Fibroblast of skin of right biceps (primary cell): ENCODE results near the gene MSLN.

Experiments
- DNase-seq: peaks from one replicate; pipeline ENCODE4 v3.0.0-alpha.2; 2013

MSLN gene

DNA sequence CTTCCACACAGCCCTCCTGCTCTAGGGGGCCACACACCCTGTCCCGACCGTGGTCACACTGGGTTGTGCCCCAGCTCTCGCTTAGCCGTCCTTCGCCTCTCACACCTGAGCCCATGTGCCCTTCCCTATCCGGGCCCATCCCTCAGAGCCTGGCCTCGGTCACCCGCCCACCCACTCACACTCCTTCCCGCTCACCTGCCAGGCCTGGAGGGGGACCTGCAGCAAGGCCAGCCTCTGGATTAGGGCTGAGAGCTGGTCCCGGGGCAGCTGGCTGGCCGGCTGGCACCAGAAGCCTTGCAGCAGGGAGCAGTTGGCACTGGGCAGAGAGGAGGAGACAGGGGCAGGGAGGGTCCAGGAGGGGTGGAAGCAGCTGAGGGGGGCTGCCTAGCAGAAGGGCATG lies 17.9 kb downstream of the MSLN start:
- no peak for DNase-seq

DNA sequence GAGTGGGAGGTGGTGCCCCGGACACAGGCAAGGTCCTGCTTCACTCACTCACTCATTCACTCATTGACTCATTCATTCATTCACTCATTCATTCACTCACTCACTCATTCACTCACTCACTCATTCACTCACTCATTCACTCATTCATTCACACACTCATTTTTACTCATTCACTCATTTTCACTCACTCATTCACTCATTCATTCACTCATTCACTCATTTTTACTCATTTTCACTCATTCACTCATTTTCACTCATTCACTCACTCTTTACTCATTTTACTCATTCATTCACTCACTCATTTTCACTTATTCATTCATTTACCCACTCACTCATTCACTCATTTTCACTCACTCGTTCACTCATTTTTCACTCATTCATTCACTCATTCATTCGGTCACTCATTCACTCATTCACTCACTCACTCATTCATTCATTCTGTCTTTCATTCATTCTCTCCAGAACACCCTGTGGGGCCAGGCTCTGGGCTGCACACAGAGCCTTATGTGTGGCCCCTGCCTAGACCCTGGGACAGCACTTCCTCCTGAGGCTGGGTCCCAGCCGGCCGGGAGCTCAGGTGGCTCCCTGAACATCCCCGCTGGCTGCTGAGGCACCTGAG lies 18.5 kb downstream of the MSLN start:
- no peak for DNase-seq

DNA sequence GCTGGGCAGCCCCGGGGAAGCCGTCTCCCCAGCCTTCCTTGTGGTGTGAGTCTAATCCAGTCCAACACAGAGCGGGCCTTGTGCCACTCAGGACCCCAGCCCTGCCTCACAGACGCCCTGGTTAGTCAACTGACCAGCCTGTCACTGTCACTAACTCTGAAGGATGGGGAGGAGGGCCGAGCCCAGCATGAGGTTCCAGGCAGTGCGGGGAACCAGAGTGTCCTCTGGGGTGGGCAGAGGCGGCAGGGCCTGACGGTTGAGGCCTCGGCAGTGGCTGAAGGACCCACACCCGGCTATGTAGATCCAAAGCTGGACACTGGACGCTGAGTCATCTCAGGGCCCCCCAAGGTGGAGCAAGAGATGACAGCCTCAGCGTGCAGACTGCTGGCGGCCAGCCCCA lies 19.0 kb downstream of the MSLN start:
- DNase-seq: no peak

DNA sequence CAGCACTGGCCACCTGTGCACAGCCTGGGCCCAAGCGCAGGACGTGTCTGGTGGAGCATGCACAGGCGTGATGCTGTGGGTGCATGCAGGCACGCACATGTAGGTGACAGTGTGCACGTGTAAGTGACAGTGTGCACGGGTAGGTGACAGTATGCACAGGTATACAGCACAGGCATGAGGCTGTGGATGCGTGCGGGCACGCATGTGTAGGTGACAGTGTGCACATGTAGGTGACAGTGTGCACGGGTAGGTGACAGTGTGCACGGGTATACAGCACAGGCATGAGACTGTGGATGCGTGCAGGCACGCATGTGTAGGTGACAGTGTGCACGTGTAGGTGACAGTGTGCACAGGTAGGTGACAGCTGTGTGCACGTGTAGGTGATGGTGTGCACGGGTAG lies 19.8 kb downstream of the MSLN start:
- DNase-seq: no peak

DNA sequence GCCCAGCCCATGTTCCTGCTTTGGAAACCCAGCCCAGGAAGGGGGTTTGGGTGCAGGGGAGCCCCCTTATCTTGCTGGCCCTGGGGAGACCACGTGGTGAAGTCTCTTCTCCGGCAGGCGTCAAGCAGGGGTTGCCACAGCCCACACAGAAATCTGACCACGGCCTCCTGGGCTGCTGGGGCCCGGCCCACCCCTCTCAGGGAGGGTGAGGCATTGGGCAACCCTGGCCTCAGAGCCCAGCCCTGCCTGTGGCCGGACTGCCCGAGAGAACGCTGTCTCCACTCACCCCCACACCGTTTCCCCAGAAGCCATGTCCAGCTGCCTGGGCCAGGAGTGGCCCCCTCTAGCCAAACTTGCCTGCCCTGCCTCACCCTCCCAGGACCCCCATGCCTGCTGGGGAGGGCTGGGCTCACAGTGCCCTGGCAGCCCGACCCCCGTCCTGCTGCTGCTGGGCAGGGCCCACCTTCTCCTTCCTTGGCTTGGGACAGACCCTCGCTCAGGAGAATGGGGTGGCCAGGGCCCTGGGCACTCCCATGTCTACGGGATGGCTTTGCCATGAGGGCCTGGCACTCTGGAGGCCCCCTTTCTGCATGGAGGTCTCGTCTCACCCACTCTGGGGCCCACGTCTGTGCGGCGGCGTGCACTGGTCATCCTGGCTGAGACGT lies 20.9 kb downstream of the MSLN start:
- DNase-seq: no peak

DNA sequence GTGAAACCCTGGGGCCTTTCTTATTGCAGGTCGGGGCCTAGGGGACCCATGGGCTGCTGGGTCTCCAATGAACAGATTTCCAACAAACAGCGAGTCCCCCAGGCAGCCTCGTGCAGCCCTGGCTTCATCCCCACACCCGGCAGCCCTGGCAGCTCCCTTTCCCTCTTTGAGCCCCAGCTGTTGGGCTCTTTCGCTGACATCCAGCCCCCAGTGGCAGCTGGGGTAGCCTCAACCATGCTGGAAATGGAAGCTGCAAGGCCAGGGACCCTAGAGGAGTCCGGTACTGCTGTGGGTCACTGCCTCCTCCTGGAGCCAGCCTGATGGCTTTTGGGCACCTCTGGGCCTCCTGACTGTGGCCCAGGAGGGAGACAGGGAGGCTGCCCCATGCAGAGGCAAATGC lies 21.7 kb downstream of the MSLN start:
- DNase-seq: no peak

DNA sequence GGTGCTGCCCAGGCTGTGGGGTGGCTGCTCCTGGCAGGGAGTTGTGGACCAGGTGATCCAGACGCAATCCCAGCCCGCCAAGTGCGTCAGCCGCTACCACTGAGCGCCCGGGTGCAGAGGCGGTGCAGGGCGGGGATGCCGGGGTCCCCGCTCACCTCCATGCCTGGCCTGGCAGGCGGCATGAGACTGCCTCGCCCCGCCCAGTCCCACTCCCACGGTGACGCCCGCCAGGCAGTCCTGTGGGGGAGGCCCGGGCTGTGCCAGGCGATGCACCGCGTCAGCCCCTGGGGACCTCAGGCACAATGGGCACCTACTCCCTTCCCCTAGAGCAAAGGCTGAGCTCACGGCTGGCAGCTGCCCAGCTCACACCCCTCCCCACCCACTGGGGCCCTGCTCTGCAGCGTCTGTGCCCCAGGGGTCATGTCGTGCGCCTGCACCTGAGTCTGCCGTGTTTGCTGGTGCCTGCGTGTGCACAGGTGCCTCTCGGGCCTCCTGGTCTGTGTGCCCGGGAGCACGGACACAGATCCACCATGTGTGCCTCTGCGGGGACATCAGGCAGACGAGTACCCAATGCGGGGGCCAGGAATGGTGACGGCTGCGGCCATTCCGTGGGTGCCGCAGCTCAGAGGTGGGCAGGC lies 22.4 kb downstream of the MSLN start:
- DNase-seq: no peak

DNA sequence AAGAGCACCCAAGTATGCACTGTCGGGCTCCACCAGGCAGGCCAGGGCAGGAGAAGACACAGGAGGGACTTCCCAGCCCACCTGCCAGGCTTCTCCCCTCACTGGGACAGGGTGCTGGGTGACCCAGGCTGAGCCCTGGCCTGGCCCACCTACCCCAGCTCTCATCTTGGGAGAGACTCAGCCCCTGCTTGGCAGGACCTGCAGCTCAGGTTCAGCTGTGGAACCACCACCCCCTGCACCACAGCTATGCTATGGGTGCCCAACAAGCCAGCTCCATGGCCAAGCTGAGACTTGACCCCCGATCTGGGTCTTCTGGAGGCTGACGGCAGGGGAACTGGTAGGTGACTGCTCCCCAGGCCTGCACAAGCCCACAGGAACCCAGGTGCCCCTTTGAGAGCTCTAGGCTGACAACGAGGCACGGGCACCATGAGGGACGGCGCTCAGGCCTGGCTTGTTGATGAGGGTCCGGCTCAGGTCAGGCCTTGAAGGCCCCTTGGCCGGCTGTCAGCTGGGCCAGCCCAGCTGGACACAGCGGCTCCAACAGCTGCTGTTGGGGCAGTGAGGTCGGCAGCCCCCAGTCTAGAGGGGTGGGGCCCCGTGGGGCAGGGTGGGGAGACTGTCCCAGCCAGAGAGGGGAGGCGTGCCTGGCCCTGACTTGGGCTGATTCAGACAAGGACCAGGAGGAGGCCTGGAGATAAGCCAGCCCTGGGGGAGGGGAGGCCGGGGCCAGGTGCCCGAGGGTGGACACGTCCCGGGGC lies 23.0 kb downstream of the MSLN start:
- no peak for DNase-seq

DNA sequence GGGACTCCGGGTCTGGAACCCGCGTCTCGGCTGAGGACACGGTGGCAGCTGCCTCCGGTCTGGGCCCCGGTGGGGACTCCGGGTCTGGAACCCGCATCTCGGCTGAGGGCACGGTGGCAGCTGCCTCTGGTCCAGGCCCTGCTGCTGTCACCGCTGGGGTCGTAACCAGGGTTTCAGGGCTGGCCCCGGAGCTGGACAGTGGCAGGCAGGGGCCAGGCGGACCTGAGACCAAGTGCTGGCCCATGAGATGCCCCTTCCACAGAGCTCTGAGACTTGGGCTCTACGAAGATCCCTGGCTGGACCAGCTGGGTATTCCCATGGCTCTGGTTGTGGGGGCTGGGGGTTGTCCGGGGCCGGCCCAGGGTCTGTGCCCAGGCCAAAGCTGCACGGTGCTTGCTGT lies 23.9 kb downstream of the MSLN start:
- no peak for DNase-seq

DNA sequence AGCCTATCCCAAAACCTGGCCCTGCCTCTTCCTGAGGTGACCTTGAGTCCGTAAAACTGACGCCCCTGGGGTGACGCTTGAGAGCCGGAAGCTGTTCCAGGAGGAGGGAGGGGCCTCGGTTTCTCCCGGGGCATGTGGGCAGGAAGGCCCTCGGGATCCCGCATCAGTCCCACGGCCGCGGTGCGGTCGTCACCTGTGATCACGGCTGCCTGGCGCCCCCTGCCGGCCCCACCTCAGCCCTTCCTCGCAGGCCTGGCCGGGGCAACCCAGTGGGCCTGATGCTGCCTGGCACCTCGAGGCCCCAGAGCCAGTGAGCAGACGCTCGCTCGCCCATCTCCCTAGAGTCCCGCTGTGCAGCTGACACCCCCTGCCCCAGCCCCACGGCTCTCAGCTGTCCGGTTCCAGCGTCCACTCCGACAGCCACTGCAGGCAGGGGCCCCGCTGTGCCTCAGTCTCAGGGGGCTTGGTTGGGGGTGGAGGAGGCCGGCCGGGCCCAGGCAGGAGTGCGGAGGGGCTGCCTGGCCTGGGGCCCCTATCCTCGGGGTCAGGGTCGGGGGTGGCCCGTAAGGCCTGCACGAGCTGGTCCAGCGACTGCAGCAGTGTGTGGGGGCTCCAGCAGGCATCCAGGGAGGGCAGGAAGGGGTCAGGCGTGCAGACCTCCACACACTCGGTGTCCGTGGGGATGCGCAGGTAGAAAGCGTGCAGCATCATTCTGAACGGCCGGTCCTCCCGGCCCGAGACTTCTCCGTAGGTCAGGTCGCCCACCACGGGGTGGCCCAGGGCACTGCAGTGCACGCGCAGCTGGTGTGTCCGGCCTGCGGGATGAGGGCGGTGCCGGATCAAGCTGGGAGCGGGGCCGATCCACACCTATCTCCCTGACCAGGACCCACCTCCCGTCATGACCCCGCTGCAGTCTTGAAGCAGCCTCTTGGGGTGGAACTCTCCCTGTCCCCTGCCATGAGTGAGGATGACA lies 25.3 kb downstream of the MSLN start:
- DNase-seq: peak; percentile 41

DNA sequence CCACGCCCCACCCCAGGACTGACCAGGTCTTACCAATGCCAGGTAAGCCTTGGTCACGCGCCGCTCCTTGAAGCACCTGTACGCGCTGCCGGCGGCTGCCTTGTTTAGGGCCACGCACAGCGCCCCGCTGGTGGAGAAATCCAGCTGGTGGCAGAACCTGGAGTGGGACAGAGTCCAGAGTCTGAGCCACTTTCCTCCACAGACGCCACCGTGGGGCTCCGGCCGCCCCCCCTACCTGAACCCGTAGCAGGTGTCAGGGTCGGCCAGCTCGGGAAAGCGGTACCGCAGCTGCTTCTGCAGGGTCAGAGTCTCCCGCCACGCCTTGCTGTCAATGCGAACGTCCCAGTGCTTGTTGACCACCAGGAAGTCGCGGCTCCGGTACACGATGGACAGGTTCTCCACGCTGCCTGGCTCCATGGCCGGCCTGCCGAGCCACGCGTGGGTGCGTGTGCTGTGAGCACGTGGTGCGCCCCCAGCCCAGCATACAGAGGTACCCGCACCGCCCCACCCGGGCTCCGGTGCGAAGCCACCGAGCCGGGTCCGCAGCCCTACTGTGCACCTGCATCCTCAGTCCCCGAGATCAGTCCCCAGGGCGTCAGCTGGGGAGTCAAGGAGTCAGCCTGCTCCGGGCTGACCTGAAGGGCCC lies 26.9 kb downstream of the MSLN start:
- no peak for DNase-seq

DNA sequence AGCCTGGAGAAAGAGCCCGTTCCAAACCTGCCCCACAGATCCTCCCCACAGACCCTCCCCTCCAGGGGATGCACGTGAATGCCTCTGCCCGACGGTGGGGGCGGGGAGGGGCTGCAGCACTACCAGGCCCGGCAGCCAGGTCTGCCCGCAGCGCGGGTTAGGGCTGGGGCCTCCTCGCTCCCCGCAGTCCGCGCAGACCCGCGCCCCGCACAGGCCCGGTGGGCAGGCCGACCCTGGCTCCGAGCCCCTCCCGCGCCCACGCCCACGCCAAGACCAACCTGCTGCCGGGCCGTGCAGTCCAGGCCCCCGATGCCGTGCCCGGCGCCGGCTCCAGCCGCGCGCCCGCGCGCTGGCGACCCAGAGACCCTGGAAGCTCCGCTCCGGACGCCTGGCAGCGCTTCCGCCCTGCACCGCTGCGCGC lies 27.5 kb downstream of the MSLN start, which contains the start of gene RPUSD1:
Gene RPUSD1, minus strand, starts transcription at position 404 of the 421 bp plus-strand sequence. CDS start 644 bp downstream, outside the sequence.
- DNase-seq: no peak

DNA sequence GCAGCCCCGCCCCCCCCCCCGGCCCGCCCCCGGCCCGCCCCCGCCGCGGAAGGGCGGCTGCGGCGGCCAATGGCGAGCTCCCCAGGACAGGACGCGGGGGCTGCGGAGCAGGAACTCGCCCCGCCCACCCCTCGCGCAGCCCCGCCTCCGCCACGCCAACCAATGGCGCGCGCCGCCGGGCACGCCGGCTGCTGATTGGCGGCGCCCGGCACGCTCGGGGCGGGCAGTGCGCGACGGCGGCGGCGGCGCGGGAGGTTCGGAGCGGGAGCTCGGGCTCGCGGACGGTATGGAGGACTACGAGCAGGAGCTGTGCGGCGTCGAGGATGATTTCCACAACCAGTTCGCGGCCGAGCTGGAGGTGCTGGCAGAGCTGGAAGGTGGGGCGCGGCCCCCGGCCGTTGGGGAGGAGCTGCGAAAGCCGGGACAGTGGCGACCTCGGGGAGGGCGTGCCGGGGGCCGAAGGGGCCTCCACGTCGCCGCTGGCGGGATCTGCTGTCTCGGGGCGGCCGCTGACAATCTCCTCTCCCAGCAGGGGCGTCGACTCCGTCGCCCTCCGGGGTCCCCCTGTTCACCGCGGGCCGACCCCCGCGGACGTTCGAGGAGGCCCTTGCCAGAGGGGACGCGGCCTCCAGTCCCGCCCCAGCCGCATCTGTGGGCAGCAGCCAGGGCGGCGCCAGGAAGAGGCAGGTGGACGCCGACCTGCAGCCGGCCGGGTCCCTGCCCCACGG lies 28.0 kb downstream of the MSLN start, which contains the start of gene CHTF18:
Gene CHTF18, plus strand, starts transcription at position 222 of the 728 bp plus-strand sequence. Its CDS starts 65 bp downstream, at position 287.
- peak; percentile 93 for DNase-seq

DNA sequence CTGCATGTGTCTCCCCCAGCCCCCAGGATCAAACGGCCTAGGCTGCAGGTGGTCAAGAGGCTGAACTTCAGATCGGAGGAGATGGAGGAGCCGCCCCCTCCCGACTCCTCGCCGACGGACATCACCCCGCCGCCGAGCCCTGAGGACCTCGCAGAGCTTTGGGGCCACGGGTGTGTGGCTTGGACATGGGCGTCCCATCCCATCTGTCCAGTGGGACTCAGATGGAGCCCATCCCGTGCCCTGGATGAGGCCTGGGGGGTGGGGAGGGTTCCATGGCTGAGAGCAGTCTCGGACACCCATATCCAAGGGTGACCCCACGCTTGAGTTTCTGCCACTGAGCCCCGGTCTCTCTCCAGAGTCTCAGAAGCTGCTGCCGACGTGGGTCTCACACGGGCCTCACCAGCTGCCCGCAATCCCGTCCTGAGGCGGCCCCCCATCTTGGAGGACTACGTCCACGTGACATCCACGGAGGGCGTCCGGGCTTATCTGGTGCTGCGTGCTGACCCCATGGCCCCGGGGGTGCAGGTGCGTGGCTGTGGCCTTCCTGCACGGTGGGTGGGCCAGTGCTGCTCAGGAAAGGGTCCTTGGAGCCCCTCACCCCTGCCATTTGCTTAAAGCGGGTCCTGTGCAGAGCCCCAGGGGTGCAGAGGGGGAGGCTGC lies 28.8 kb downstream of the MSLN start:
- no peak for DNase-seq

DNA sequence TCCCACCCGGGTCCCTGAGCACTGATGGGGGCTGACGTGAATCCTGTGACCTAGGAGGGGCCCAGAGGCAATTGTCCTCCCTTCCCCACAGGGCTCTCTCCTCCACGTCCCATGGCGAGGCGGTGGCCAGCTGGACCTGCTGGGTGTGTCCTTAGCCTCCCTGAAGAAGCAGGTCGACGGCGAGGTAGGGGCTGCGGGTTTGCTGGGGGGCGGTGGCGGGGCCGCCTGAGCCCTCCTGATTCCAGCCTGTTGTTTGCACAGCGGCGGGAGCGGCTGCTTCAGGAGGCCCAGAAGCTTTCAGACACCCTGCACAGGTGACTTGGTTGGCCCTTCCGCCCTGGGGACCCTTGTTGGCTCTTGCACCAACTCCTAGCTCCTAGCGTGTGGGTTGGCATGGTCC lies 29.6 kb downstream of the MSLN start:
- no peak for DNase-seq

DNA sequence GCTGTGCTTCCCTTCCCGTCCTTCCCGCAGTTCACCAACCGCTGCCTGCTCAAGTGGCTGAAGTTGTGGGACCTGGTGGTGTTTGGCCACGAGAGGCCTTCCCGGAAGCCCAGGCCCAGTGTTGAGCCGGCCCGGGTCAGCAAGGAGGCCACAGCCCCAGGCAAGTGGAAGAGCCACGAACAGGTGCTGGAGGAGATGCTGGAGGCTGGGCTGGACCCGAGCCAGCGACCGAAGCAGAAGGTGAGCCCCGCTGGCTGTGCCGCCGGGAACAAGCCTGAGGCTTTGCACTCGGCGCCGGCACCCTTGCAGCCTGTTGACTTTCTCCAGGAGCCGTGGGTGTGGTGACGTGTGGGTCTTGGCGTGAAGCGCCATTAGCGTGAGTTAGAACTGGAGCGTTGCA lies 30.6 kb downstream of the MSLN start:
- DNase-seq: no peak

DNA sequence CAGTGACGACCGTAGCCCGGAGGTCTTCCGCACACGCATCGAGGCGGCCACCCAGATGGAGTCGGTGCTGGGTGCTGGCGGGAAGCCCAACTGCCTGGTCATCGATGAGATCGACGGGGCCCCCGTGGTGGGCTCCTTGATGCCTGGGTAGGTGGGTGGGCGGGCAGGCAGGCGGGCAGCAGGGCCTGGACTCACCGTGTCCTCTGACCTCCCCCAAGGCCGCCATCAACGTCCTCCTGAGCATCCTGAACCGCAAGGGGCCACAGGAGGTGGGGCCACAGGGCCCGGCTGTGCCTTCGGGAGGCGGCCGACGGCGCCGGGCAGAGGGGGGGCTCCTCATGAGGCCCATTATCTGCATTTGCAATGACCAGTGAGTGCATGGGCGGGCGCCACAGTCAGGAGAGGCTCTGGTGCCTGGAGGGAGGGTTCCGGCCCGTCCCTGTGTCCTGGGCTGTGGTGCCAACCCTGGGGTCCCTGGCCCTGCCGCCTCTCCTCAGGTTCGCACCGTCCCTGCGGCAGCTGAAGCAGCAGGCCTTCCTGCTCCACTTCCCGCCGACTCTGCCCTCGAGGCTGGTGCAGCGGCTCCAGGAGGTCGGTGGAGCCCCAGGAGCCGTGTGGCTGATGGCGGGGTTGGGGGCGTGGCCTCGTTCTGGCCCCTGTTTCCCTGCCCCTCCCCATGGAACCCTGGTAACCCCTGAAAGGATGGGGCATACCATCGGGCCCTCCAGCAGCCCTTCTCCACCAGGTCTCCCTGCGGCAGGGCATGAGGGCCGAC lies 31.9 kb downstream of the MSLN start:
- DNase-seq: no peak

DNA sequence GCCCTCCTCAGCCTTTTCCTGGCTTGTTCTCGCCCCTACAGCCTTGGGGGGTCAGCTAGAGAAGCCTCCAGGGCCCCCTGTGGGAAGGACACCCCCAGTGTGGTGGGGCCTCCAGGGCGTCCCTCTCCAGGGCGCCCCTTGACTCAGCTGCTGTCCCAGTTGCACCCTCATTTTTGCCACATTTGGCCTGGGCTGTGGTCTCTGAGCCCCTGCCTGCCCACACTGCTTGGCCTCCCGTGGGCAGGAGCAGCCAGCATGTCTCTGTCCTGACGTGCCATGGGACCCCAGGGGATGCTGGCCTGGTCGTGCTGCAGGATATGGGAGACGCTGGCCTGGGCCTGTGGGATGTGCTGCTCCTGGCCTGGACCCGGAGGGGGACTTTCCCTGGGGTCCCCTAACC lies 32.9 kb downstream of the MSLN start:
- no peak for DNase-seq

DNA sequence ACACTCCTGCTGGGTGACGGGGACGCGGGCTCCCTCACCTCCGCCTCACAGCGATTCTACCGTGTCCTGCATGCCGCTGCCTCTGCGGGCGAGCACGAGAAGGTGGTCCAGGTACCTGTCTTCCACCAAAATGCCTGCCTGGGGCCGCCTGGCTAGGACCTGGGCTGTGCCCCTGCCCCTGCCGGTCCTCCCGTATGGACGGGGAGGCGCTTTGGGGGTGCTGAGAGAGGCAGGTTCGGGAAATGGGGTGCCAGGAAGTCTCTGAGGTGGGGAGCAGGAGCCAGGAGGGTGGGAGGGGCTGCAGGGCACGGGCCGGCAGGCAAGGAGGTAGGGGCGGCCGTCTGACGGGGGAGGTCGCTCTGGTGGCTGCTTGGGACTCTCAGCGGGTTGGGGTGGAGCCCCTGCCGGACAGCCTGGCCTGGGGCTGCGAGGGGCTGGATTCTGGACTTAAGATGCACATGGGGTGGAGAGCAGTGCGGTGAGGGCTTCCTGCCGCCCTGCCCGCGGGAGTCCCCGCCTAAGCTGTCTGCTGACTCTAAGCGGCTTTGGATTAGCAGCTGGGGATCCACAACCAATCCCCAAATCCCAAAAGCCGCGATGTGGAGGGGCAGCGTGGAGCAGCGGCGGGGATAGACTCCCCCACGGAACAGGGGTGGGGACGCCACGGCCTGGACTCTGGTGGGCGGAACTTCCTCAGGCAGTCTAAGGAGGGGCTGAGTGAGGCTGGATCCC lies 33.7 kb downstream of the MSLN start:
- no peak for DNase-seq
